ENCODE results near the gene MATN1.
"Not testable (repeated sequence)": the region's sequence is repeated elsewhere in the genome, so short reads cannot be mapped to it uniquely, and the experiment has no call there.

Gene MATN1

GRCh38 chr1:30696831-30697230 is 26.6 kb downstream of the MATN1 start:
- no peak for DNase-seq (ENCODE audit: low read depth)

- no peak for DNase-seq (ENCODE audit: low read depth)
Measured at GRCh38 chr1:30695439-30695841, 27.9 kb downstream of the MATN1 start.

GRCh38 chr1:30694280-30695175 is 28.9 kb downstream of the MATN1 start:
- no peak for DNase-seq (ENCODE audit: low read depth)

- no peak for DNase-seq (ENCODE audit: low read depth)
Measured at GRCh38 chr1:30693822-30694221, 29.6 kb downstream of the MATN1 start.

- no peak for DNase-seq (ENCODE audit: low read depth)
Measured at GRCh38 chr1:30693366-30693765, 30.0 kb downstream of the MATN1 start.

- DNase-seq (ENCODE audit: low read depth) = no peak
Measured at GRCh38 chr1:30692948-30693301, 30.5 kb downstream of the MATN1 start.

- no peak for DNase-seq (ENCODE audit: low read depth)
Measured at GRCh38 chr1:30692201-30692947, 31.0 kb downstream of the MATN1 start.

- no peak for DNase-seq (ENCODE audit: low read depth)
Measured at GRCh38 chr1:30691480-30691879, 31.9 kb downstream of the MATN1 start.

- DNase-seq (ENCODE audit: low read depth) = no peak
Measured at GRCh38 chr1:30689901-30690645, 33.3 kb downstream of the MATN1 start.

- no peak for DNase-seq (ENCODE audit: low read depth)
Measured at GRCh38 chr1:30688920-30689794, 34.2 kb downstream of the MATN1 start.

GRCh38 chr1:30688516-30688915 is 34.9 kb downstream of the MATN1 start:
- not testable (repeated sequence) for DNase-seq (ENCODE audit: low read depth)

GRCh38 chr1:30687886-30688285 is 35.5 kb downstream of the MATN1 start:
- no peak for DNase-seq (ENCODE audit: low read depth)

GRCh38 chr1:30686236-30686935 is 37.0 kb downstream of the MATN1 start:
- DNase-seq (ENCODE audit: low read depth) = no peak

GRCh38 chr1:30685796-30686165 is 37.6 kb downstream of the MATN1 start:
- no peak for DNase-seq (ENCODE audit: low read depth)

- DNase-seq (ENCODE audit: low read depth) = no peak
Measured at GRCh38 chr1:30684881-30685795, 38.2 kb downstream of the MATN1 start.

- DNase-seq (ENCODE audit: low read depth) = no peak
Measured at GRCh38 chr1:30684259-30684658, 39.1 kb downstream of the MATN1 start.

- no peak for DNase-seq (ENCODE audit: low read depth)
Measured at GRCh38 chr1:30683699-30684098, 39.7 kb downstream of the MATN1 start.

- DNase-seq (ENCODE audit: low read depth) = no peak
Measured at GRCh38 chr1:30682396-30683275, 40.7 kb downstream of the MATN1 start.

GRCh38 chr1:30681782-30682181 is 41.6 kb downstream of the MATN1 start:
- no peak for DNase-seq (ENCODE audit: low read depth)
